Erythroblast (primary cell): ENCODE results near the gene SMLR1.

Experiments
- GATA1 ChIP-seq: IDR thresholded peaks from 2 replicates; pipeline ENCODE4 v1.6.1; 2011; ENCODE audit warnings: low read depth, mild to moderate bottlenecking, control low read depth, low read length, moderate library complexity
- POLR2A ChIP-seq: IDR thresholded peaks from 2 replicates; pipeline ENCODE4 v1.6.1; 2011; ENCODE audit warnings: mild to moderate bottlenecking, low read length

- TF ChIP-seq POLR2A = no peak
- TF ChIP-seq GATA1 = no peak
Measured at GRCh38 chr6:130859161-130859867, 32.1 kb downstream of the SMLR1 start.
